ENCODE results near the gene ERBB4.

ERBB4 gene

GRCh38 chr2:212385241-212385640 is 153.4 kb downstream of the ERBB4 start:
- H3K36me3 ChIP-seq (ENCODE audit: control insufficient read depth, insufficient read depth, low read length) = no peaks in the 10 kb centered on the region
- H3K4me3 ChIP-seq (ENCODE audit: low read length) = no peak overlapping the region
- H3K9ac ChIP-seq (ENCODE audit: low read length) = no peak overlapping the region
- no peaks in the 10 kb centered on the region for H3K27me3 ChIP-seq (ENCODE audit: control insufficient read depth, insufficient read depth, low read length)
- no peaks in the 10 kb centered on the region for H3K4me1 ChIP-seq (ENCODE audit: control insufficient read depth, insufficient read depth, low read length)
- H3K9me3 ChIP-seq (ENCODE audit: control insufficient read depth, low read length) = no peaks in the 10 kb centered on the region

DNA sequence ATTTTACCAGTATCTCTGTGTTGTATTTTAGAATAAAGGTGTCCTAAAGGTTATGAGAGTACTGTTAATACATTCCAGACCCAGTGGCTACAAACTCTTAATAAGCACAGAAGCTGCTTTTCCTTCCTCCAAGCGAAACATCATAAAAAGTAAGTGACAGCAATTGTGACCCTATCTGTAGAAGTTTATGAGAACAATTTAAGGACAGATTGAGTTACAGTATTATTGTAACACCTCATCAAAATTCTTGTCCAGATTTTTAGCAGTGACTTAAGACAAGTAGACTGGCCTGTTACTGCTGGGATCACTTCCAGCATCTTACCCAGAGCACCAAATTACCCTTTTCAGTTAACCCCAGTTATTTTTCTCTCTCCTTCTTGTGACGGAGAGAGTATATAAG is 154.6 kb downstream of the ERBB4 start:
- no peaks in the 10 kb centered on the region for H3K9me3 ChIP-seq (ENCODE audit: control insufficient read depth, low read length)
- H3K27me3 ChIP-seq (ENCODE audit: control insufficient read depth, insufficient read depth, low read length) = no peaks in the 10 kb centered on the region
- H3K4me1 ChIP-seq (ENCODE audit: control insufficient read depth, insufficient read depth, low read length) = no peaks in the 10 kb centered on the region
- H3K4me3 ChIP-seq (ENCODE audit: low read length) = no peak overlapping the region
- H3K36me3 ChIP-seq (ENCODE audit: control insufficient read depth, insufficient read depth, low read length) = no peaks in the 10 kb centered on the region
- H3K9ac ChIP-seq (ENCODE audit: low read length) = no peak overlapping the region

DNA sequence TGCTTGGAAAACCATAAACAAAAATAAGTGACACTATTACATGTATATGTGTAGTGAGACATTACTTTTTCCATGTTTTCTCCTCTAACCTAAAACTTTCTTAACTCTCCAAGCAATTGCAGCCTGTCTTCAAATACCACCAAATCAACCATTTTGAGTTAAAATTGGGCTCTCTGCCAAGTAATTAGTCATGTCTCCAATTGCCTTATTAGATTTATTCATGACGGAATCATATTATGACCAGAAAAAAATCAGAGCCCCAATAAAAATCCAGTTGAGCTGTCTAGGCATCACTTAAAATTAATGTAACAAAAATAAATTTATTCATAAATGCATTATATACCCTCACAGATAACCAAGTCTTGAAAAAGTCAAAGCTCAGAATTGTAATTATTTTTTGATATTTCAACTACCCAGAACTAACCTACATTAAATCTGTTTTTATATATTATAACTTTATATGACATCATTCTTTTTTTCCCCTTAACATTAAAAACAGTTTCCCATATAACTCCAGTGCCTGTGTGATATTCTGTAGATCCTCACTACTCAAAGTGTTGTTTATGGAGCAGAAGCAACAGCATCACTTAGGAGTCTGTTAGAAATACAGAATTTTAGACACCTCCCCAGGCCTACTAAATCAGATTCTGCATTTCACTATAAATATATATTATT is 157.0 kb downstream of the ERBB4 start:
- Histone ChIP-seq H3K9me3 (ENCODE audit: control insufficient read depth, low read length) (no peaks in the 10 kb centered on the region), H3K9ac (ENCODE audit: low read length) (no peak overlapping the region), H3K4me1 (ENCODE audit: control insufficient read depth, insufficient read depth, low read length) (no peaks in the 10 kb centered on the region), H3K36me3 (ENCODE audit: control insufficient read depth, insufficient read depth, low read length) (no peaks in the 10 kb centered on the region), H3K4me3 (ENCODE audit: low read length) (no peak overlapping the region), H3K27me3 (ENCODE audit: control insufficient read depth, insufficient read depth, low read length) (no peaks in the 10 kb centered on the region)

GRCh38 chr2:212379103-212379502 is 159.5 kb downstream of the ERBB4 start:
- no peaks in the 10 kb centered on the region for H3K27me3 ChIP-seq (ENCODE audit: control insufficient read depth, insufficient read depth, low read length)
- no peaks in the 10 kb centered on the region for H3K9me3 ChIP-seq (ENCODE audit: control insufficient read depth, low read length)
- H3K9ac ChIP-seq (ENCODE audit: low read length) = no peak overlapping the region
- no peak overlapping the region for H3K4me3 ChIP-seq (ENCODE audit: low read length)
- no peaks in the 10 kb centered on the region for H3K36me3 ChIP-seq (ENCODE audit: control insufficient read depth, insufficient read depth, low read length)
- no peaks in the 10 kb centered on the region for H3K4me1 ChIP-seq (ENCODE audit: control insufficient read depth, insufficient read depth, low read length)

DNA sequence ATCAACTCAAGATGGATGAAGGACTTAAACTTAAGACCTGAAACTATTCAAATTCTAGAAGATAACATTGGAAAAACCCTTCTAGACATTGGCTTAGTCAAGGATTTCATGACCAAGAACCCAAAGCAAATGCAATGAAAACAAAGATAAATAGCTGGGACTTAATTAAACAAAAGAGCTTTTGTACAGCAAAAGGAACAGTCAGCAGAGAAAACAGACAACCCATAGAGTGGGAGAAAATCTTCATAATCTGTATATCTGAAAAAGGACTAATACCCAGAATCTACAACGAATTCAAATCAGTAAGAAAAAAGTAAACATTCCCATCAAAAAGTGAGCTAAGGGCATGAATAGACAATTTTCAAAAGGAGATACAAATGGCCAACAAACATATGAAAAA is 171.2 kb downstream of the ERBB4 start:
- no peaks in the 10 kb centered on the region for H3K9me3 ChIP-seq (ENCODE audit: control insufficient read depth, low read length)
- no peaks in the 10 kb centered on the region for H3K27me3 ChIP-seq (ENCODE audit: control insufficient read depth, insufficient read depth, low read length)
- no peaks in the 10 kb centered on the region for H3K36me3 ChIP-seq (ENCODE audit: control insufficient read depth, insufficient read depth, low read length)
- no peak overlapping the region for H3K4me3 ChIP-seq (ENCODE audit: low read length)
- no peaks in the 10 kb centered on the region for H3K4me1 ChIP-seq (ENCODE audit: control insufficient read depth, insufficient read depth, low read length)
- H3K9ac ChIP-seq (ENCODE audit: low read length) = no peak overlapping the region

DNA sequence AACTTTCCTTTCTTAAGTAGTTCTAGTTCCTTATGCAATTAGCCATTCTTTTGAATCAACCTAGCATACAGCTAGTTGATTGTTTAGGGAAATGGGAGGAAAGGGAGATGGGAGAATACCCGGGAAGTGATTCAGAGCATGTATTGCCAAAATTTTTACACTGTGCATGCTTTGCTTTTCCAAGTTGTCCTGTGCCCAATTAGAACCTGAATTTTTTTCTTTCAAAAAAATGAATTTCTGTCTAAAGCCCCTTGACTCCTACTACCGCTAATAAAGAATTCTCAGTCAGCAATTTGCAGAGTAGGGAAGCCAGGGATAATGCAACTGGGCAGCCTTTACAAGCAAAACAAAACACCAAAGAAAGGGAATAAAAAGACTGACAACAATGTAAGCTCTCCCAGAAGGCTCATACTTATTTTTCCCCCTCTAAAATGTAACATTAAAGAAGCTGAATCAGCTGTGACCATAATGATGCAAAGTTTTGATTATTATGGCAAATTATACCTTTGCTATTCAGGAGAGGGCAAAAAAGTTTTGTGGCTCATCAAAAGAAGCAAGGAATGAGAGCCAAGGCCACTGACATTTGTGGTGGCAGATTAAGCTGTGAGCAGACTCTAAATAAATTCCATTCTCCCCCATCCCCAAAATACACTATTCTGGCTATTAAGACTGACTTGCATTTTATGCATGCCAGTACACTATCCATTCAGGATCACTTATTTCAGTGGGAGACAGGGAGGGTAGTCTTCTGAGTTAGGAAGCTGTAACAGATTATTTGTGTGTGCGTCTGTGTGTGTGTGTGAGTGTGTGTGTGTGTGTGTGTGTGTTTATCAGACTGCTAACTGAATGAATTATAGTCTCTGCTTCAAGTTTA is 174.3 kb downstream of the ERBB4 start:
- H3K9ac ChIP-seq (ENCODE audit: low read length) = no peak overlapping the region
- no peak overlapping the region for H3K4me3 ChIP-seq (ENCODE audit: low read length)

GRCh38 chr2:212361174-212361756 is 177.3 kb downstream of the ERBB4 start:
- H3K4me3 ChIP-seq (ENCODE audit: low read length) = no peak overlapping the region
- no peaks in the 10 kb centered on the region for H3K36me3 ChIP-seq (ENCODE audit: control insufficient read depth, insufficient read depth, low read length)
- H3K9ac ChIP-seq (ENCODE audit: low read length) = no peak overlapping the region
- H3K9me3 ChIP-seq (ENCODE audit: control insufficient read depth, low read length) = no peaks in the 10 kb centered on the region
- no peaks in the 10 kb centered on the region for H3K4me1 ChIP-seq (ENCODE audit: control insufficient read depth, insufficient read depth, low read length)
- no peaks in the 10 kb centered on the region for H3K27me3 ChIP-seq (ENCODE audit: control insufficient read depth, insufficient read depth, low read length)

More for the DNA sequence above, 174.3 kb downstream of the ERBB4 start:
- no peaks in the 10 kb centered on the region for H3K4me1 ChIP-seq (ENCODE audit: control insufficient read depth, insufficient read depth, low read length)
- no peaks in the 10 kb centered on the region for H3K9me3 ChIP-seq (ENCODE audit: control insufficient read depth, low read length)
- H3K27me3 ChIP-seq (ENCODE audit: control insufficient read depth, insufficient read depth, low read length) = no peaks in the 10 kb centered on the region
- no peaks in the 10 kb centered on the region for H3K36me3 ChIP-seq (ENCODE audit: control insufficient read depth, insufficient read depth, low read length)

GRCh38 chr2:212360068-212360460 is 178.5 kb downstream of the ERBB4 start:
- no peaks in the 10 kb centered on the region for H3K9me3 ChIP-seq (ENCODE audit: control insufficient read depth, low read length)
- H3K4me1 ChIP-seq (ENCODE audit: control insufficient read depth, insufficient read depth, low read length) = no peaks in the 10 kb centered on the region
- no peaks in the 10 kb centered on the region for H3K27me3 ChIP-seq (ENCODE audit: control insufficient read depth, insufficient read depth, low read length)
- H3K4me3 ChIP-seq (ENCODE audit: low read length) = no peak overlapping the region
- no peaks in the 10 kb centered on the region for H3K36me3 ChIP-seq (ENCODE audit: control insufficient read depth, insufficient read depth, low read length)
- no peak overlapping the region for H3K9ac ChIP-seq (ENCODE audit: low read length)

DNA sequence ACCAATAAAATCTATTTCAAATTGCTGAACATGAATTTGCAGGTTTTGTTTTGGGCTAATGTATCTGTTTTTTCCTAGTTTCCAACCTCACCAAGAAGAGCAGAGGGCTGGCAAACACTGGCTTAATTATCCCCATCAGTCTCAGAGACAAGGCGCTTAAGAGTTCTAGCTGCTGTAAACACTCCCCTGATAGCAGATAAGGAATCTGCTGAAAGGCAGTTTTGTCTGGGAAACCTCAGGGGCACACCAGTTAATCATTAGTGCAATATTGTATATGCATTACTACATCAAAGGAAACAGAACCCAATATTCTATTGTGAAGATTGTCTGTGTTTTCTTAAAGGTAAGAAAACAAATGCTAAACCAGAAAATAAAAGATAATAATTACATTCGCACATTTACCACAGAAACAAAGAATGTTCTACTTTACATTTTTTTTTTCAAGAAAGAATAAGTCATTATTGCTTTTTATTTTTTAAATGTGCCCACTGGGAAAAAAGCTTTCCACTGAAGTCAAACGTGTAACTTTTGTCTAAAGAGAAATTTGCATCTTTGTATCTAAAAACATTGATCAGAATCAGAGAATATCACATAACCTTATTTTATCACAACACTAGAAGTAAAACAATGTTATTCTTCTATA is 179.1 kb downstream of the ERBB4 start:
- H3K4me1 ChIP-seq (ENCODE audit: control insufficient read depth, insufficient read depth, low read length) = no peaks in the 10 kb centered on the region
- no peak overlapping the region for H3K9ac ChIP-seq (ENCODE audit: low read length)
- H3K4me3 ChIP-seq (ENCODE audit: low read length) = no peak overlapping the region
- H3K9me3 ChIP-seq (ENCODE audit: control insufficient read depth, low read length) = no peaks in the 10 kb centered on the region
- H3K36me3 ChIP-seq (ENCODE audit: control insufficient read depth, insufficient read depth, low read length) = no peaks in the 10 kb centered on the region
- no peaks in the 10 kb centered on the region for H3K27me3 ChIP-seq (ENCODE audit: control insufficient read depth, insufficient read depth, low read length)

GRCh38 chr2:212357606-212358005 is 181.0 kb downstream of the ERBB4 start:
- Histone ChIP-seq H3K4me3 (ENCODE audit: low read length) (no peak overlapping the region), H3K36me3 (ENCODE audit: control insufficient read depth, insufficient read depth, low read length) (no peaks in the 10 kb centered on the region), H3K9ac (ENCODE audit: low read length) (no peak overlapping the region), H3K9me3 (ENCODE audit: control insufficient read depth, low read length) (no peaks in the 10 kb centered on the region), H3K4me1 (ENCODE audit: control insufficient read depth, insufficient read depth, low read length) (no peaks in the 10 kb centered on the region), H3K27me3 (ENCODE audit: control insufficient read depth, insufficient read depth, low read length) (no peaks in the 10 kb centered on the region)

- H3K9me3 ChIP-seq (ENCODE audit: control insufficient read depth, low read length) = no peaks in the 10 kb centered on the region
- H3K4me1 ChIP-seq (ENCODE audit: control insufficient read depth, insufficient read depth, low read length) = no peaks in the 10 kb centered on the region
- no peaks in the 10 kb centered on the region for H3K36me3 ChIP-seq (ENCODE audit: control insufficient read depth, insufficient read depth, low read length)
- no peaks in the 10 kb centered on the region for H3K27me3 ChIP-seq (ENCODE audit: control insufficient read depth, insufficient read depth, low read length)
- no peak overlapping the region for H3K9ac ChIP-seq (ENCODE audit: low read length)
- no peak overlapping the region for H3K4me3 ChIP-seq (ENCODE audit: low read length)
These were observed 184.2 kb downstream of the ERBB4 start for GRCh38 chr2:212354382-212354781.

GRCh38 chr2:212348501-212348900 is 190.1 kb downstream of the ERBB4 start:
- Histone ChIP-seq H3K4me1 (ENCODE audit: control insufficient read depth, insufficient read depth, low read length) (no peaks in the 10 kb centered on the region), H3K9ac (ENCODE audit: low read length) (no peak overlapping the region), H3K36me3 (ENCODE audit: control insufficient read depth, insufficient read depth, low read length) (no peaks in the 10 kb centered on the region), H3K4me3 (ENCODE audit: low read length) (no peak overlapping the region), H3K9me3 (ENCODE audit: control insufficient read depth, low read length) (no peaks in the 10 kb centered on the region), H3K27me3 (ENCODE audit: control insufficient read depth, insufficient read depth, low read length) (no peaks in the 10 kb centered on the region)
